NCI-H2171 (cell line): ENCODE results near the gene ZNF407.

Experiments used
- DNase-seq: peaks from one replicate; lab custom pipeline; 2025; lab: John Stamatoyannopoulos, UW

Gene ZNF407

GRCh38 chr18:74788657-74789056 is 191.0 kb downstream of the ZNF407 start:
- no peak for DNase-seq

GRCh38 chr18:74789078-74789477 is 191.4 kb downstream of the ZNF407 start:
- no peak for DNase-seq

- DNase-seq = no peak
These were observed 192.8 kb downstream of the ZNF407 start for GRCh38 chr18:74790451-74790850.

GRCh38 chr18:74791501-74792194 is 194.0 kb downstream of the ZNF407 start:
- DNase-seq = no peak

- no peak for DNase-seq
These were observed 196.1 kb downstream of the ZNF407 start for GRCh38 chr18:74793746-74794145.

- no peak for DNase-seq
These were observed 198.1 kb downstream of the ZNF407 start for GRCh38 chr18:74795751-74796150.

GRCh38 chr18:74796211-74796610 is 198.5 kb downstream of the ZNF407 start:
- DNase-seq = no peak

GRCh38 chr18:74796841-74797576 is 199.3 kb downstream of the ZNF407 start:
- DNase-seq = no peak

GRCh38 chr18:74797577-74798151 is 200.0 kb downstream of the ZNF407 start:
- no peak for DNase-seq

GRCh38 chr18:74799542-74799941 is 201.9 kb downstream of the ZNF407 start:
- DNase-seq = no peak

GRCh38 chr18:74800098-74800497 is 202.4 kb downstream of the ZNF407 start:
- no peak for DNase-seq

- no peak for DNase-seq
These were observed 205.4 kb downstream of the ZNF407 start for GRCh38 chr18:74803117-74803516.

- no peak for DNase-seq
These were observed 206.1 kb downstream of the ZNF407 start for GRCh38 chr18:74803769-74804168.

GRCh38 chr18:74804677-74805076 is 207.0 kb downstream of the ZNF407 start:
- DNase-seq = no peak

GRCh38 chr18:74806073-74806472 is 208.4 kb downstream of the ZNF407 start:
- no peak for DNase-seq

- DNase-seq = no peak
These were observed 209.2 kb downstream of the ZNF407 start for GRCh38 chr18:74806700-74807416.

- no peak for DNase-seq
These were observed 219.9 kb downstream of the ZNF407 start for GRCh38 chr18:74817576-74817975.

- DNase-seq = no peak
These were observed 221.0 kb downstream of the ZNF407 start for GRCh38 chr18:74818516-74819175.

GRCh38 chr18:74819433-74820059 is 221.9 kb downstream of the ZNF407 start:
- no peak for DNase-seq

- no peak for DNase-seq
These were observed 222.6 kb downstream of the ZNF407 start for GRCh38 chr18:74820160-74820780.

GRCh38 chr18:74825460-74825859 is 227.8 kb downstream of the ZNF407 start:
- DNase-seq = no peak
